Left ventricle myocardium inferior (tissue), 1 donor: ENCODE results near the gene SHISA8. TPM values are rescaled to one million over a fixed set of nuclear protein-coding genes. Genes with fewer than 3 reads are reported as not detected.

Experiments
- DNase-seq: peaks from one replicate; pipeline ENCODE4 v3.0.0-alpha.2; 2020
- H3K27ac ChIP-seq: fragments of 200-600 bp; replicated peaks from 2 replicates; pipeline ENCODE4 v1.8.0; 2021
- H3K27me3 ChIP-seq: fragments of 200-600 bp; 2 replicates; pipeline ENCODE4 v1.8.0; 2021; ENCODE audit warnings: low read depth
- H3K36me3 ChIP-seq: fragments of 200-600 bp; 2 replicates; pipeline ENCODE4 v1.8.0; 2021
- H3K4me1 ChIP-seq: fragments of 200-600 bp; 2 replicates; pipeline ENCODE4 v1.8.0; 2021
- H3K4me3 ChIP-seq: fragments of 200-600 bp; 2 replicates; pipeline ENCODE4 v1.8.0; 2021; ENCODE audit warnings: mild to moderate bottlenecking, moderate library complexity
- H3K9me3 ChIP-seq: fragments of 200-600 bp; replicated peaks from 2 replicates; pipeline ENCODE4 v1.8.0; 2021
- CTCF ChIP-seq: fragments of 200-600 bp; IDR thresholded peaks from 2 replicates; pipeline ENCODE4 v1.8.0; 2021; ENCODE audit warnings: antibody characterized with exemption, mild to moderate bottlenecking, borderline replicate concordance
- intact Hi-C: fragments of 100-400 bp; cut with micrococcal nuclease; formaldehyde crosslinking; loops from one replicate; pipeline ENCODE4 v1.11.0; 2022
- total RNA-seq: library from RNA; stranded (reverse); fragmentation: NEBNext Ultra II Directional; extraction: Animal tissue kit (Norgen Biotek cat#: 25700); gene quantifications from one replicate; pipeline ENCODE4 v1.2.1, GENCODE V29; 2021
- donor health status: DM: no; HTN: yes; CAD: no; lungs with severe emphysema.

Gene SHISA8
- total RNA-seq, 1 donor from 2014 or later: 2.2 TPM

GRCh38 chr22:41906822-41907221, 8.1 kb downstream of the SHISA8 start:
- H3K27me3 ChIP-seq: peaks cover 27% of the 10 kb centered on the region
- no peak overlapping the region for H3K27ac ChIP-seq
- peaks cover 41% of the 10 kb centered on the region for H3K36me3 ChIP-seq
- DNase-seq: no peak
- intact Hi-C loops: no loop called here
- no peak for TF ChIP-seq CTCF
- no peak overlapping the region for H3K4me3 ChIP-seq
- H3K4me1 ChIP-seq: peaks cover 50% of the 10 kb centered on the region
- no peaks in the 10 kb centered on the region for H3K9me3 ChIP-seq

GRCh38 chr22:41905411-41906202, 9.3 kb downstream of the SHISA8 start:
- DNase-seq: no peak
- Histone ChIP-seq H3K9me3 (no peaks in the 10 kb centered on the region), H3K4me3 (no peak overlapping the region), H3K4me1 (peaks cover 44% of the 10 kb centered on the region), H3K27me3 (peaks cover 14% of the 10 kb centered on the region), H3K36me3 (peaks cover 44% of the 10 kb centered on the region), H3K27ac (no peak overlapping the region)
- TF ChIP-seq CTCF: no peak
- intact Hi-C loops: no loop called here

GRCh38 chr22:41904450-41905410, 10.1 kb downstream of the SHISA8 start:
- intact Hi-C loops: no loop called here
- Histone ChIP-seq H3K36me3 (peaks cover 53% of the 10 kb centered on the region), H3K9me3 (no peaks in the 10 kb centered on the region), H3K4me3 (no peak overlapping the region), H3K4me1 (peaks cover 44% of the 10 kb centered on the region), H3K27ac (peak overlapping the region; percentile 89), H3K27me3 (peaks cover 6% of the 10 kb centered on the region)
- TF ChIP-seq CTCF: no peak
- no peak for DNase-seq

- H3K27me3 ChIP-seq: no peaks in the 10 kb centered on the region
- peaks cover 70% of the 10 kb centered on the region for H3K36me3 ChIP-seq
- peak; percentile 83 for DNase-seq
- no peak overlapping the region for H3K4me3 ChIP-seq
- TF ChIP-seq CTCF: no peak
- no peaks in the 10 kb centered on the region for H3K9me3 ChIP-seq
- peak overlapping the region; percentile 89 for H3K27ac ChIP-seq
- peaks cover 48% of the 10 kb centered on the region for H3K4me1 ChIP-seq
- intact Hi-C loops: no loop called here
These were observed 11.9 kb downstream of the SHISA8 start for GRCh38 chr22:41902932-41903421.

GRCh38 chr22:41902016-41902415, 12.9 kb downstream of the SHISA8 start:
- no peak for DNase-seq
- H3K36me3 ChIP-seq: peaks cover 71% of the 10 kb centered on the region
- no peaks in the 10 kb centered on the region for H3K27me3 ChIP-seq
- intact Hi-C loops: no loop called here
- H3K4me1 ChIP-seq: peaks cover 50% of the 10 kb centered on the region
- TF ChIP-seq CTCF: no peak
- H3K4me3 ChIP-seq: no peak overlapping the region
- no peaks in the 10 kb centered on the region for H3K9me3 ChIP-seq
- H3K27ac ChIP-seq: peak overlapping the region; percentile 89
